ENCODE results near the gene ERBB4.

DNA sequence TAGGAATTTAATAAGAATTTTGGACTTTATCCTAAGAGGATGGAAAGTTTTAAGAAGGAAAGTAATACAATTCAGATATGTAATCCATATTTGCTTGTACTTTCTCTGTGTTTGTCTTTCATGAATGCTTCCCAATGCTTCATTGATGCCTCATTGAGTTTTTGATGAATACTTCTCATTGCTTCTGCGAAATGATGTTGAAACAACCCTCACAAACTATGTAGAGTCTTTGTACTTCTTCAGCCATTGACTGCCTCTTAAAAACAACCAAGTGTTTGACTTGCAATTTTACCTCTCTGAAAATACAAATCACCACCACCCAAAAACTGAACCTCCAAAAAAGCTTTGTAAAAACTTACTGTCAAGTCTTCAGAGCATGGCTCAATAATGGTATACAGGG, 424.1 kb downstream of the ERBB4 start:
- TF ChIP-seq, protein P1, sequence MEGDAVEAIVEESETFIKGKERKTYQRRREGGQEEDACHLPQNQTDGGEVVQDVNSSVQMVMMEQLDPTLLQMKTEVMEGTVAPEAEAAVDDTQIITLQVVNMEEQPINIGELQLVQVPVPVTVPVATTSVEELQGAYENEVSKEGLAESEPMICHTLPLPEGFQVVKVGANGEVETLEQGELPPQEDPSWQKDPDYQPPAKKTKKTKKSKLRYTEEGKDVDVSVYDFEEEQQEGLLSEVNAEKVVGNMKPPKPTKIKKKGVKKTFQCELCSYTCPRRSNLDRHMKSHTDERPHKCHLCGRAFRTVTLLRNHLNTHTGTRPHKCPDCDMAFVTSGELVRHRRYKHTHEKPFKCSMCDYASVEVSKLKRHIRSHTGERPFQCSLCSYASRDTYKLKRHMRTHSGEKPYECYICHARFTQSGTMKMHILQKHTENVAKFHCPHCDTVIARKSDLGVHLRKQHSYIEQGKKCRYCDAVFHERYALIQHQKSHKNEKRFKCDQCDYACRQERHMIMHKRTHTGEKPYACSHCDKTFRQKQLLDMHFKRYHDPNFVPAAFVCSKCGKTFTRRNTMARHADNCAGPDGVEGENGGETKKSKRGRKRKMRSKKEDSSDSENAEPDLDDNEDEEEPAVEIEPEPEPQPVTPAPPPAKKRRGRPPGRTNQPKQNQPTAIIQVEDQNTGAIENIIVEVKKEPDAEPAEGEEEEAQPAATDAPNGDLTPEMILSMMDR (conservative IDR thresholded peaks at IDR 0.05; ENCODE audit: low read length): no peak
- no peak for TF ChIP-seq EZH2phosphoT487 (IDR thresholded peaks at IDR 0.05; ENCODE audit: borderline replicate concordance, low read depth, low read length)
